ENCODE results near the gene SHH.

DNA sequence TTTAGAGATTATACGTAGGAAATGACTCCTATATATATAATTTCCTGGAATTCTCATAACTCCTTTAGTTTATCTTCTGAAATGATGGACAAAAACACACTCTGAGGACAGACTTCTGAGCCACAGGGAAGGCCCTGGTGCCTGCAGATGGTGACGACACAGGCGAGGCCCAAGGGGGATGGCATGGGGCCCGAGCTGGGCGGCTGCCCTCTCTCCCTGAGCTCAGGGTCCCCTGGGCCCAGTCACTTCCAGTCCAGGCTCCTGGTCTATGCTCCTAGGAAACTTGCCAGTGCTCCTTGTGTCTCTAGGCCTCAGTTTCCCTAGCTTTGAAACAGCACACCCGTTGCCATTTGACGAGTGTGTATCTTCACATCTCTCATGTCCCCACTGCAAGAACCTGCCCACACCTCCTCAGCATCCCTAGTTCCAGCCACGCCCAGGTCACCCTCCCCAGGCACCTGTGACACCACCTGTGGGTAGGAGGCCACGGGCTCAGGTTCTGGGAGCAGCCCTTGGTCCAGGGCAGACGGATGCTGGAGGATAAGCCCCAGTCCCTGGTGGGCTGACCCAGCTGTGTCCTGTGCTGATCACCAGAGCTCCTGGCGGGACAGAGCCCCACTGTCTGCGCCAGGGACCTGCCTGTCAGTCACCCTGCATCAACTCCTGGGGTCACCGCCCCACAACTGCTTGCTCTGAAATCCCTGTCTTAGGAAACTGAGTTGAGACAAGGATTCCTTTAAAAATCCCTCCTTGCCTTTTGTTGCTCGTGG lies 23.4 kb upstream of the SHH start:
- TF ChIP-seq CTCF (IDR thresholded peaks at IDR 0.05) (no peak), EP300 (IDR thresholded peaks at IDR 0.05) (no peak), POLR2A (IDR thresholded peaks at IDR 0.05) (no peak)
